HG02970 (cell line): ENCODE data around the gene HTR4.
"Not testable (repeated sequence)": the region's sequence is repeated elsewhere in the genome, so short reads cannot be mapped to it uniquely, and the experiment has no call there.

ENCODE experiments used
- ATAC-seq: cut with Tn5 transposase; IDR thresholded peaks from one replicate; pipeline ENCODE4 v1.9.1; 2021; ENCODE audit warnings: mild to moderate bottlenecking, moderate library complexity, moderate number of reproducible peaks; ENCODE audit not compliant: unreplicated experiment, low FRiP score

HTR4 gene, protein sequence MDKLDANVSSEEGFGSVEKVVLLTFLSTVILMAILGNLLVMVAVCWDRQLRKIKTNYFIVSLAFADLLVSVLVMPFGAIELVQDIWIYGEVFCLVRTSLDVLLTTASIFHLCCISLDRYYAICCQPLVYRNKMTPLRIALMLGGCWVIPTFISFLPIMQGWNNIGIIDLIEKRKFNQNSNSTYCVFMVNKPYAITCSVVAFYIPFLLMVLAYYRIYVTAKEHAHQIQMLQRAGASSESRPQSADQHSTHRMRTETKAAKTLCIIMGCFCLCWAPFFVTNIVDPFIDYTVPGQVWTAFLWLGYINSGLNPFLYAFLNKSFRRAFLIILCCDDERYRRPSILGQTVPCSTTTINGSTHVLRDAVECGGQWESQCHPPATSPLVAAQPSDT

DNA sequence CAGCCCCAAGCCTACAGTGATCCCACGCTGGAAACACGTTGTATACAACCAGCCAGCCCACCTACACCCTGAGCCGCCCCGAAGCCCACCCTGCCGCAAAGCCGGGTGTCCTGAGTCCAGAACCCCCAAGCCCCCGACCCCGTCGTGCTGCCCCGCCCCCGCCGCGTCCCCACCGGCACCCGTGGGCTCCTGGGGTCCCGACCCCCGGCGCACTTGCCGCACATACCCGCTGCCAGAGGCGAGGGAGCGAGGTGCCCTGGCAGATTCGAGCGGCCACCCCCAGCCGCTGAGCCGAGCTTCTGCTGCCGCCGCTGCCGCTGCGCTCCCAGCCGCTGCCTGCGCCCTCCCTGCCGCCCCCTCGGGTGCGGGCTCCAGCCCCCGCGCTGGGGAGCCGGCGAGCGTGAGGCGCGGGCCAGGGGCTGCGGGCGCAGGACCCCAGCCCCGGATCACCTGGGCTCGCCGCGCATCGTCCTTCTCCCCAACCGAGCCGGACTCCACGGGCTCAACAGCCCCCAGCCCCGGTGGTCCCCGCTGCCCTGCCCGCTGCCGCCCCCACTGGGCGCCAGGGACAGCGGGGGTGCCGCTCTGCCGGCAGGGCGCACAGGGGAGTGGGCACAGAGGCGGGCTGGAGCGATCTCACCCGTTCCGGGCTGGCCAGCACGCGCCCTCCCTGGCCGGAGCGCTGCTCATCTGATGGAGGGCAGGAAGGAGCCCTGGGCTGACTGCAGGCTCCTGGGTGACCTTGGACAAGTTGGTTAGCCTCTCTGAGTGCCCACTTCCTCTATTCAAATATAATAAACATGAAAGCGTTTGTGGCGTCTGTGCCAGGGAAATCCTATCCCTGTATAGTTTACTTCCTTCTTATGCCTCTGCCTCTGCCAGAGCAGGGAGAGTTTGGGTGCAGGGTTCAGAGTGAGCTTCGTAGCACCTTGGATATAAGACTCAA lies at the start of gene HTR4:
TSS of gene HTR4 (minus strand) at position 692 of the 946 bp plus-strand sequence. CDS start 17,513 bp downstream, outside the sequence.
- ATAC-seq = no peak

DNA sequence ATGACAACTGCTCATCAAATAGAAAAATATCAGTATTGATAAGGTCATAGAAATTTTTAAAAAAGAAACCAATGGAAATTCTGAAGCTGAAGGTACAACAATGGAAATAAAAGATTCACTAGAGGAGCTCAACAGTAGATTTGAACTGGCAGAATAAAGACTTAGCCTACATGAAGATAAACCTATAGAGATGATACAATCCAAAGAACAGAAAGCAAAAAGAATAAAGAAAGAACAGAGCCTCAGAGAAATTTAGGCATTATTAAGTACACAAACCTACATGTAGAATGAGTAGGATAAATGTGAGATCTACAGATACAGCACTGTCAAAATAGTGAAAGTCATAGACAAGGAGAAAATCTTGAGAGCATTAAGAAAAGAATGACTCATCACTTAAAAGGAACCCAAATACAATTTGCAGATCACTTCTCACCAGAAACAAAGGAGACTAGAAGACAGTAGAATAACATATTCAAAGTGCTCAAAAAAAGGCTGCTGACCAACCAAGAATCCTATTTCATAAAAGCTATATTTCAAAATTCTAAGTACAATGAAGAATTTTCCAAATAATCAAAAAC lies 47.8 kb upstream of the HTR4 start:
- no peak for ATAC-seq

DNA sequence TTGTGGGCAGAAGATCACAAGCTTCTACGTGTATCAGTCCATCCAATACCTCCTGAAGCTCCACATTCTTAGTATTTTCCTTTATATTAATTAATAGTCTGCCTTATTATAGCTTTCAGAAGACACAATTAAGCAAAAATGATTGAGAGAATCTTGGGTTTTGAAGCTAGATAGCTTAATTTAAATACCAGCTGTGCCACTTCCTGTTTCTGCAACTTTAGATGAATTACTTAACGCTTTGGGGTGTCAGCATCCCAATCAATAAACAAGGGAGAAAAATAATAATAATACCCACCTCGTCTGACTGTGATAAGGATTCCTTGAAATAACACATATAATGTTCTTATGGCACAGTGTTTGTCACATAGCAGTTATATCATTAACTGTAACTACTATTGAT lies 44.7 kb upstream of the HTR4 start:
- no peak for ATAC-seq

DNA sequence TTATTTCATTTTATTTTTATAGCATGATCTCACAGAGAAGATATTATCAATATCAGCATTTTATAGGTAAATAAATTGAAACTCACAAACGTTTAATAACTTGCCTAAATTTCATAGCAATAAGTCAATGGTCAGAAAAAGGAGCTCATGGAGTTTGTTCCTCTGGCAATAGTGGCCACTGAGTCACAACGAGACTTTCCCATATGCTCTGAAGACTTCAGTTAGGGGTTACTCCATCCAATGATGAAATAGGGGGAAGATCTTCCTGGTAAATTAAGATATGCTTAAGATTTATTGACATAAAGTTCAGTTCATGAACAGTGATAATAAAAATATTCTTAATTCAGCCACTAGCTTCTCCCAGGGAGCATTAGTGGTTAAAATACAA lies 43.5 kb upstream of the HTR4 start:
- no peak for ATAC-seq

DNA sequence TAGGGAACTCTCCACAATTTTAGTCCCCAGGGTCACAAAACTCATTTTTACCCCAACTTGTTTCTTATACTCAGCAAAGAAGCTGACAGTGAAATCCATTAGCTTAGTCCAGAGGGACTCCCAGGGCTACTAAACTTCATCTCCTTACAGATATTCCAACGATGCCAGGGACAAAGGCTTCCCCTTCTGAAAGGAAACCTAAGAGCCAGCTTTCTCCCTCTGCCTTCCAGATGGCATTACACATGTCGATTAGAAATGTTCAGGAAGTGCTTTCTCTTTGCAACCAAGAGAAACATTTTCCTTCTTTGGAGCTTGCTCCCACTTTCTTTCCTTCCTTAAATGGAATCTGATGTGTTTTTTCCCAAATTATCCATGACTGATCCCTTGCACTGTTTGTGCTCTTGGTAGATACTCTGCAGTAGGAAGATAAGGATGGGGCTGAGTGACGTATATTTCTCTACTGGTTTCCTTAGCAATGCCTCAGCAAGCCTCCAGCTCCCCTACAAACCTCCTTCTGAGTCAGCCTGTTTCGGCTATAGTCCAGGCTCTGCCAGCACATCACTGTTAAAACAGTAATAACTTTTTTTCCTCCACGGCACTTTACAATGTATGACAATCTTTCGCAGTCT lies 43.0 kb upstream of the HTR4 start:
- no peak for ATAC-seq

DNA sequence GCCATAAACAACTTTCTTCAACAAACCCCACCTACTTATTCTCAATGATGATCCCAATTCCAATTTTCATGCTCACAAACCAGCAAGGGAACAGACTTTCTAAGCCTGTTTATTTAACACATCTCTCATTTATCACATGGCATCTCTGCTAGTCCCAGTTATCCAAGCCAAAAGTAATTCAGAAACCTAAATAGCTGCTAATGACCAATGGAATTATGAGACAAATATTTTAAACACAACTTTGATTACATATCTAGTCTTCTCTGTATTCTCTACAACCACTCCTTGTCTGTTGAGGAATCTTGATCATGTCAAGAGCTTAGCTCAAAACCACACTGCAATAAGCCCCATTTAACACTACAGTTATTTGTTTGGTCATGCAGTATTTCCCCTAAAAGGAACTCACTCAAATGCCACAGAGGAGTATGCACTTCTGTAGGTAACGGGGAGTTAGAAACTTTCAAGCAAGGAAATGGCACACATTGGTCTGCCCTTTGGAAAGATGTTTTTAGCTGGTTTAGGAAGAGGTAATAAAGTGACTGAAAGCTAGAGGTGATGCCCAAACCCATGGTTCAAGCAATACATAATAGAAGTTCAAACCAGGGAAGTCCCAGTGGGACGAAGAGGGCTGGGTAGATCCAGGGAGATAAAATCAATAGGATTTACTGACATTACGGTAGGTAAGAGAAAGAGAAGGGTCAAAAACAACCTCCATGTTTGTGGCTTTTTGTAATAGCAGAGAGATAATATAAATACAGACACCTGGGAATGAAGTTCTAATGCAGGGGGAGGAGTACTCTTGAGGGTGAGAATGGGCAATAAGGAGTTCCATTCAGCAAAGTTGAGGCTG lies 42.1 kb upstream of the HTR4 start:
- no peak for ATAC-seq

DNA sequence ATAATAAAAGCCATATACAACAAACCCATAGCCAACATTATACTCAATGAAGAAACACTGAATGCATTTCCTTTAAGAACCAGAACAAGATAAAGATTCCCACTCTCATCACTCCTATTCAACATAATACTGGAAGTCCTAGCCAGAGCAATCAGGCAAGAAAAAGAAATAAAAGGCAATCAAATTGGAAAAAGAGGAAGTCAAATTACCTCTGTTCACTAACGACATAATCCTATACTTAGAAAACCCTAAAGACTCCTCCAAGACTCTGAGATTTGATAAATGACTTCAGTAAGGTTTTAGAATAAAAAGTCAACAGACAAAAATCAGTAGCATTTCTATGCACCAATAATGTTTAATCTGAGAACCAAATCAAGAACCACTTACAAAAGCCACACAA lies 36.6 kb upstream of the HTR4 start:
- no peak for ATAC-seq

DNA sequence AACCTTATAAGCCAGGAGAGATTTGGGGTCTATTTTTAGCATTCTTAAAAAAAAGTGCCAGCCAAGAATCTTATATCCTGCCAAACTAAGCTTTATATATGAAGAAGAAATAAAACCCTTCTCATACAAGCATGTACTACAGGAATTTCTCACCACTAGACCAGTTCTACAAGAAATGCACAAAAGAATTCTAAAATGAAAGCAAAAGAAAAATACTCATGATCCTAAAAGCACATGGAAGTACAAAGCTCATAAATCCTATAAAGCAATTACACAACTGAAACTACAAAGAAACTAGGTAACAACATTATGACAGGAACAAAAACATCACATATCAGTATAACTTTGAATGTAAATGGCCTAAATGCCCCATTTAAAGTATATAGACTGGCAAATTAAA lies 34.5 kb upstream of the HTR4 start:
- no peak for ATAC-seq

DNA sequence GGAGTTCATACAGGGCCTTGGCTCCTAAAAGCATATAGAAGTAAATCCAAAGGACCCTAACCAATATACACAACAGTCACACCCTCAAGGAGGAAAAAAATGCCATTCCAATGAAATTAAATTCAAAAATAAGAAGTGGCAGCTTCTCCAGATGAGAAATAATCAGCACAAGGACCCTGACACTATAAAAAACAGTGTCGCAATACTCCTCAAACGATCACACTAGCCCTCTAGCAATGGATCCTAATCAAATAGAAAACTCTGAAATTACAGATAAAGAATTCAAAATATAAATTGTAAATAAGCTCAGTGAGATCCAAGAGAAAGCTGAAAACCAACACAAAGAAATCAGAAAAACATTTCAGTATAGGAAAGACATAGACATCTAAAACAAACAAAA lies 33.5 kb upstream of the HTR4 start:
- ATAC-seq = no peak

DNA sequence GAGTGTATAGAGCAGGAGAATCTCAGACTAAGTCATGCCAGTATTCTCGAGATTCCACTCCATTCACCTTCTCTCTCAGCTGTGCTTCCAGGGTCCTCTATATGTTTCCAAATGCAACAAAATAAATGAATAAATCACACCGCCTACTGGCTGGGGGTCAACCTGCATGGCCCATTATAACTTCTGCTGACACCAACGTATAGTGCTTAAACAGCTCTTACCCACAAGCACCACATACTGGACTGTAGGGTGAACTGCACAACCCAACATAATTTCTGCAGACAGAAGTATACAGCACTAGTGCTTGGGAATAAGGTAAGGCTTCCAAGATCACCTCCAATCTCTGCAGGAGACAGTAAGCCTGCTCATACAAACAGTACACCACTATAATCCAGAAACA lies 33.1 kb upstream of the HTR4 start:
- no peak for ATAC-seq

DNA sequence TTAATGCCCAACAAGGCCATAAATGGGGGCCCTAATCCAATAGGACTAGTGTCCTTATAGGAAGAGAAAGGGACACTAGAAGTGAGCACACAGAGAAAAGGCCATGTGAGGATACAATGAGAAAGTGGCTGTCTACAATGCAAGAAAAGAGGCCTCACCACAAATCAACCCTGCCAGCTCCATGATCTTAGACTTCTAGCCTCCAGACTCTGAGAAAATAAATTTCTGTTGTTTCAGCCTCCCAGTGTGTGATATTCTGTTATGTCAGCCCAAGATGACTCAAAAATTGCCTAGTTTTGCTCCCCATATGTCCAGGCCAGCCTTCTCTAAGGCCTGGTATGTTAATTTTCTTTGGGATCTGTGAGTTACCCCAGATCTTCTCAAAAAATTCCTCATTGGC lies 32.3 kb upstream of the HTR4 start:
- no peak for ATAC-seq

DNA sequence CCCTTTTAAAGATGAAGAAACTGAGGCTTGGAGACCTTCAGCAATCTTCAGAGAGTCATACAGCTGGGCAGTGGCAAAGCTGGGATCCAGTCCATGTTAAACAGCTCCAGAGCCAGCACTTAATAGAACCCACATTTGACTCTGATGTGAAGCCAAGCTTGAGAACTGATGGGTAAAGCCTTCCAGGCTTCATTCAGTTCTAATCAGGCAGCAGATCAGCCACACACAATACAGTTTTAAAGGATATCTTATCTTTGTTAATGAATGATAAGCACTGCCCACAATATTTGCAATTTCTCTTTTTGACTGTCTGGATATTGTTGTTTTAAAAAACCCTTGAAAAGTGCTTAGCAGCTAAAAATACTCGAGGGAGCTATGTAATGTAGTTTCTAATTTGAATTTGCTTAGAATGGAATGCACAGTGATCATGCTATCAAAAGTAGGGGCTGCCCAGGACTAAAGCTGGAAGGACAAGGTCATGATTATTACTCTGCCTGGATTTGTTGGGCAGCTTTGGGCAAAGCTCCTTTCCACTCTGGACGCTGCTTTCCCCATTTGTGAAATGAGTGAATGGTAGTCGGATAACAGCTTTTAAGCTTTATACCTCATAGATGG lies 31.3 kb upstream of the HTR4 start:
- ATAC-seq = no peak

DNA sequence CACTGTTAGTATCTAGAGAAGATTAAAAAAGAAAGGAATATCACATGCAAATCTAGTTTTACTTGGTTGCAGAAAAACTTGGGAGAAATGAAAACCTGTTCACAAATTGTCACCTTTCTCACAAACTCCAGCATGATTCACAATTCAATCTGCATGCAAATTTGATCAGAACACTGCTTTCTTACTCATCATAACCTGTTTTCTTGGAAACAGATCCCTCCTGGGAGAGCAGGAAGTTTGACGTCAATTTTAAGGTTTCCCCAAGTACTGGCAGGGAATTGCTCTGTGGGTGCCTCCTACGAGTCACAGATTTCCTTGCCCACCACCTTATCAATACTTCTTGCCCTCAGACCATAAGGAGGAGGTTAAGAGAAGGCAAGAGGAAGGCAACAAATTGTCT lies 30.2 kb upstream of the HTR4 start:
- ATAC-seq = no peak

DNA sequence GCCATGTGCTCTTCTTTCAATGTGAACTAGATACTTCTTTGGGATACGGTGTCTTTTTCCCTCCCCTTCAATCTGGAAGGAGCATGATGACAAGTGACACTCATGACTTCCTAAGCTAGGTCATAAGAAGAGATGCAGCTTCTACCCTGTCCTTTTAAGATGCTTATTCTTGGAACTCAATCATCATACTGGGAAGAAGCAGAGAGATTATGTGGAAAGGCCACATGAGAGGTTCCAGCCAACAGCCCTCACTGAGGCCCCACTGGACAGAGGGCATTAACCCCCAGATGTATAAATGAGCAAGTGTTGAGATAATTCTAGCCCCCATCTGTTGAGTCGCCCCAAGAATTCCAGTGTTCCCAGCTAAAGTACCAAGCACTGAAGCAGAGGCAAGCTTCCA lies 29.3 kb upstream of the HTR4 start:
- no peak for ATAC-seq

DNA sequence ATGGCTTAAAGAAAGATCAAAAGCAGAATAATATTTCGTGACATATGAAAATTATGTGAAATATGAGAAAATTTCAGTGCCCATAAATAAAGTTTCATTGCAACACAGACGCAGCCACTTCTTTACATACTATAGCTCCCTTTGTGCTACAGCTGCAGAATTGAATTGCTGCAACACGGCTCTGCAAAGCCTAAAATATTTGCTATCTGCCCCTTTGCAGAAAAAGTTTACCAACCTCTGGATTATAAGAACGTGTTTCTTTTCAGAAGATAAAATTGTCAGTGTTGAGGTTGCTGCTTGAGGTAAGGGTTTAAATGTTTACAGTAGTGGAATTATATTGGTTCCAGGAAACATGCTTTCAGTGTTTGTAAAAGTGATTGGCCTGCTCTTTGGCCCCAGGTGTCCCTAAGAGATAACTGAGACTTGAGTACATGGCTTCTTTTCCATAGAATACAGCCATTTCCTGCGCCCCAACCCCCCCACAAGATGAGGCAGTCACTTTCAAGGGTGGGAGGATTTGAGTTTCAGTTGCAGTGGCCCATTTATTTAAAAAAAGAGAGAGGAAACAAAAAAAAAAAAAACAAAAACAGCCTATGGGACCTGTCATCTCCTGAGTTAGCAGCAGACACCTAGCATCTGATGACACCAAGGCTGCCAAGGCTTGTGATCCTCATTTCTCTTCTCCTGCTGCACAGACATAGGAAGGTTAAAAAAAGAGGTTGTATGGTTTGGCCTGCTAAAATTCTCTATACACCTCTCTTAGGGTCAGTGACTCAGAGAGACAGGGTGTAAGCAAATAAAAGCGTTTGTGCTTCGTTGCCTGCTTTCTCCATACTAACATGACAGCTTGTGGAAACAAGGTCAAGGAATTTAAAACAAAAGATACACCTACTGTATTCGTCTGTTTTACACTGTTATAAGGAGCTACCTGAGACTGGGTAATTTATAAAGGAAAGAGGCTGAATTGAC lies 28.0 kb upstream of the HTR4 start:
- no peak for ATAC-seq

DNA sequence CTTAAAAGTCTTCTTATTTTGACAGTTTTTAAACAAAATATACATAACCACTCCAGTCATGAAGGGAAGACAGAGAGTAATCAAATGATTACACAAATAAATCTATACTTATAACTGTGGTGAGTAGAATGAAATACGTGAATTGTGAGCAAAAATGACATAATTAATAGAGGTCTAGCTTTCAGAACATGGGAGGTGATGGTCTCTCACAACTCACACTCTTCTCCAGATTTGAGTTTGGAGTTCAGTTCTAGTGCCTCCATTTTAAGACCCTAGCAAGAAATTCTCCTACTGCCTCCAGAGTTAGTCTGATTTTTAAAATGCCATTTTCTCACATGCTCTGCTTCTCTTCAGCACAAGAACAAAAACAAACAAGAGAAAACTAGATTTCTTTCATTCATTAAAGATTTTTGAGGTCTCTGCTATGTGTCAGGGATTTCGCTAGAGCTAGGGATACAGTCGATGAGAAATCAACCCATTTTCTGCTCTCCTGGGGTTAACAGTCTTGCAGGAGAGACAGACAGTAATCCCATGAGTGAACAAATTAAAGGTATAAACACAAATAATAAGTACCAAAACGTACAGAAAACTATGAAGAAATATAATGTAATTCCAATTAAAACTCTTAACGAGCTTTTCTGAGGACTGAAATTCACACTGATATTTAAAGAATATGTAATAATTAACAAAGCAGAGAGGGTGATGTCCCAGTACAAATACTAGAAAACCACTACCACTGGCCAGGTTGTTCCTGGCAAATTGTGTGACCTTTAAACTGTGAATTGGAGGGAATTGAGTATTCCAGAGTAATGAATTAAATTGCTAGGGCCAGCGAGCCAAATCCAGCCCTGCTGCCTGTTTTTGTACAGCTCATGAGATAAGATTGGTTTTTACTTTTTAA lies 27.1 kb upstream of the HTR4 start:
- ATAC-seq = no peak

DNA sequence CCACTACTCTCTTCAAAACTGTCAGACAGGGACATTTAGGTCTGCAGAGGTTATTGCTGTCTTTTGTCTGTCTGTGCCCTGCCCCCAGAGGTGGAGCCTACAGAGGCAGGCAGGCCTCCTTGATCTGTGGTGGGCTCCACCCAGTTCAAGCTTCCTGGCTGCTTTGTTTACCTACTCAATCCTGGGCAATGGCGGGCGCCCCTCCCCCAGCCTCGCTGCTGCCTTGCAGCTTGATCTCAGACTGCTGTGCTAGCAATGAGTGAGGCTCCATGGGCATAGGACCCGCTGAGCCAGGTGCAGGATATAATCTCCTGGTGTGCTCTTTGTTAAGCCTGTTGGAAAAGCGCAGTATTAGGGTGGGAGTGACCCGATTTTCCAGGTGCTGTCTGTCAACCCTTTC lies 19.4 kb upstream of the HTR4 start:
- not testable (repeated sequence) for ATAC-seq
